Adrenal gland (tissue), 12 donors: ENCODE measurements around the gene NUP62. TPM values are rescaled to one million over a fixed set of nuclear protein-coding genes. Genes with fewer than 3 reads are reported as not detected.

Experiments
- DNase-seq, 7 donors: peaks; one replicate each; pipeline ENCODE4 v3.0.0-alpha.2; 2019 to 2020
- H3K27ac ChIP-seq, 5 donors: fragments of 200-600 bp; sonication (generic) in 4 of 5; 1 replicate in 3 of 5; 2 replicates in 2 of 5; pipeline versions ENCODE4 v1.5.1 to v1.8.0; 2016 to 2020; ENCODE audit warnings: mild to moderate bottlenecking in 1 of 5
- H3K27me3 ChIP-seq: fragments of 200-600 bp; 2 replicates; pipeline ENCODE4 v1.8.0; 2021
- H3K36me3 ChIP-seq, 2 donors: fragments of 200-600 bp; replicated peaks in 1 of 2; 1 replicate in 1 of 2; 2 replicates in 1 of 2; pipeline versions ENCODE4 v1.5.1 to v1.8.0; 2018 to 2022
- H3K4me1 ChIP-seq, 2 donors: fragments of 200-600 bp; replicated peaks in 1 of 2; 1 replicate in 1 of 2; 2 replicates in 1 of 2; pipeline versions ENCODE4 v1.5.1 to v1.8.0; 2018 to 2021
- H3K4me3 ChIP-seq, 4 donors: fragments of 200-600 bp; sonication (generic) in 3 of 4; one replicate each; pipeline ENCODE4 v1.5.1; 2016 to 2018
- H3K9me3 ChIP-seq, 3 donors: fragments of 200-600 bp; sonication (generic) in 1 of 3; replicated peaks in 1 of 3; 1 replicate in 2 of 3; 2 replicates in 1 of 3; pipeline versions ENCODE4 v1.5.1 to v1.8.0; 2016 to 2021
- CTCF ChIP-seq, 6 experiments: fragments of 450-650 bp in 4 of 6; fragments of 200-600 bp in 2 of 6; sonication (generic) in 1 of 6; IDR thresholded peaks; 1 replicate in 5 of 6; 2 replicates in 1 of 6; pipeline versions ENCODE4 v1.5.1 to v1.8.0; 2016 to 2021; ENCODE audit warnings: antibody characterized with exemption in 6 of 6, mild to moderate bottlenecking in 2 of 6, moderate library complexity in 1 of 6
- POLR2A ChIP-seq, 2 donors: fragments of 450-650 bp; IDR thresholded peaks; one replicate each; pipeline ENCODE4 v1.6.1; 2017; ENCODE audit warnings: antibody characterized with exemption in 2 of 2, mild to moderate bottlenecking in 2 of 2, moderate library complexity in 1 of 2
- WGBS, 4 donors: extraction: QIAGEN DNeasy Blood & Tissue Kit in 2 of 4; methylation state at CpG; one replicate each; pipeline versions ENCODE4 v1.1.5 to v1.1.7; 2013 to 2017; 5-methylcytosine and 5-hydroxymethylcytosine counted together
- intact Hi-C, 2 donors: fragments of 100-400 bp; cut with DNase I; formaldehyde crosslinking; loops; one replicate each; pipeline versions ENCODE4 v1.14.1 to v1.15.0; 2022 to 2023
- polyA plus RNA-seq, 3 donors: library from polyadenylated mRNA; stranded (reverse); fragments of 200-250 nt in 2 of 3; fragments of 350-450 nt in 1 of 3; fragmentation: Illumina TruSeq in 1 of 3; extraction: RNeasy Lipid Tissue Mini Kit (QIAGEN cat#74804) in 1 of 3; gene quantifications; one replicate each; pipeline ENCODE4 v1.2.3, GENCODE V29; 2013 to 2014
- total RNA-seq, 9 donors: library from RNA; depleted of rRNA in 4 of 9; stranded (reverse); fragments of >200 nt in 4 of 9; fragments of 120-200 nt in 1 of 9; fragmentation: NEBNext Ultra II Directional in 1 of 9; extraction: Animal tissue kit (Norgen Biotek cat#: 25700) in 1 of 9; gene quantifications; one replicate each; pipeline versions ENCODE4 v1.1.0 to v1.2.4, GENCODE V29; 2013 to 2023
- donor health status: healthy with polysubstance abuse.
- donor health status: Bipolar disorder and iron deficiency.
- donor health status: DM: yes; HTN: yes; CAD: no.
- donor health status: DM: no; HTN: no; CAD: no.
- donor health status: DM: no; HTN: no; CAD: no.
- donor health status: DM: yes; HTN: yes; CAD: no.

Gene NUP62
- total and polyA plus RNA-seq, 12 donors, result 26.4 to 71.8 (median 48.3) TPM

GRCh38 chr19:49887037-49887664 is 42.2 kb downstream of the NUP62 start:
- H3K4me1 ChIP-seq, result peaks cover 4 to 9% of the 10 kb centered on the region in 2 donors
- H3K36me3 ChIP-seq, result peaks cover 0 to 45% of the 10 kb centered on the region in 2 donors
- H3K9me3 ChIP-seq, result no peaks in the 10 kb centered on the region
- WGBS, 4 donors, result 66 to 82% (median 77%) methylated on average over 13 to 23 of the region's 23 CpGs
- no peaks in the 10 kb centered on the region for H3K27me3 ChIP-seq
- peak in 2 of 7 donors; percentile 8 to 21 for DNase-seq
- no peak overlapping the region for H3K27ac ChIP-seq
- TF ChIP-seq CTCF (IDR thresholded peaks at IDR 0.05), result no peak
- TF ChIP-seq POLR2A (IDR thresholded peaks at IDR 0.05), result no peak
- H3K4me3 ChIP-seq, result no peak overlapping the region
- intact Hi-C loops, result no loop called here

- no peak for TF ChIP-seq POLR2A (IDR thresholded peaks at IDR 0.05)
- TF ChIP-seq CTCF (IDR thresholded peaks at IDR 0.05), result no peak
- Histone ChIP-seq H3K4me3 (no peak overlapping the region), H3K27me3 (no peaks in the 10 kb centered on the region), H3K4me1 (peaks cover 0 to under 1% of the 10 kb centered on the region in 2 donors), H3K36me3 (peaks cover 0 to 68% of the 10 kb centered on the region in 2 donors), H3K9me3 (no peaks in the 10 kb centered on the region), H3K27ac (no peak overlapping the region)
- 91 to 96% (median 95%) methylated on average over 2 to 3 of the region's 3 CpGs for WGBS, 4 donors
- DNase-seq, result no peak
- intact Hi-C loops, result no loop called here
These were observed 44.5 kb downstream of the NUP62 start for GRCh38 chr19:49884760-49885159.

GRCh38 chr19:49884109-49884508 is 45.2 kb downstream of the NUP62 start:
- H3K36me3 ChIP-seq, result peaks cover 0 to 75% of the 10 kb centered on the region in 2 donors
- no peak overlapping the region for H3K27ac ChIP-seq
- intact Hi-C loops, result no loop called here
- H3K4me3 ChIP-seq, result no peak overlapping the region
- H3K27me3 ChIP-seq, result no peaks in the 10 kb centered on the region
- 92 to 100% (median 95%) methylated on average over 2 to 18 of the region's 18 CpGs for WGBS, 4 donors
- TF ChIP-seq POLR2A (IDR thresholded peaks at IDR 0.05) (no peak), CTCF (IDR thresholded peaks at IDR 0.05) (no peak)
- H3K4me1 ChIP-seq, result no peaks in the 10 kb centered on the region
- DNase-seq, result peak in 2 of 7 donors; percentile 8 to 53
- H3K9me3 ChIP-seq, result no peaks in the 10 kb centered on the region

- no peak for DNase-seq
- intact Hi-C loops, result no loop called here
- no peaks in the 10 kb centered on the region for H3K9me3 ChIP-seq
- no peaks in the 10 kb centered on the region for H3K27me3 ChIP-seq
- peaks cover 6 to 9% of the 10 kb centered on the region in 2 donors for H3K4me1 ChIP-seq
- peaks cover 0 to 78% of the 10 kb centered on the region in 2 donors for H3K36me3 ChIP-seq
- no peak overlapping the region for H3K4me3 ChIP-seq
- 96 to 100% (median 97%) methylated on average over 4 to 5 of the region's 5 CpGs for WGBS, 4 donors
- TF ChIP-seq POLR2A (IDR thresholded peaks at IDR 0.05), result no peak
- no peak for TF ChIP-seq CTCF (IDR thresholded peaks at IDR 0.05)
- no peak overlapping the region for H3K27ac ChIP-seq
These were observed 46.2 kb downstream of the NUP62 start for GRCh38 chr19:49883094-49883493.
